LoVo (cell line): ENCODE results near the gene ZNF407.
"Not testable (repeated sequence)": the region's sequence is repeated elsewhere in the genome, so short reads cannot be mapped to it uniquely, and the experiment has no call there.

Experiments
- DNase-seq: peaks from one replicate; pipeline ENCODE4 v3.0.0-alpha.2; 2016; ENCODE audit warnings: low spot score

The ZNF407 gene

DNA sequence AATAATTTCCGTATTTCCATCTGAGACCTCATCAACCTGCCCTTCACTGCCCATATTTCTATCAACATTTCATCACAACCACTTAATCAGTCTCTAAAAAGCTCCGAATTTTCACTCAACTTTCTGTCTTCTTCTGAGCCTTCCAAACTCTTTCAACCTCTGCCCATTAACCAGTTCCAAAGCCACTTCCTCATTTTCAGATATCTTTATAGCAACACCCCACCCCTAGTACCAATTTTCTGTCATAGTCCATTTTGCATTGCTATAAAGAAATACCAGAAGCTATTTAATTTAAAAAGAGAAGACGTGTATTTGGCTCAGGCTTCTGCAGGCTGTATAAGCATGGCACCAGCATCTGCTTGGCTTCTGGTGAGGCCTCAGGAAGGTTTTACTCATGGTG lies 504.2 kb downstream of the ZNF407 start:
- DNase-seq: no peak

DNA sequence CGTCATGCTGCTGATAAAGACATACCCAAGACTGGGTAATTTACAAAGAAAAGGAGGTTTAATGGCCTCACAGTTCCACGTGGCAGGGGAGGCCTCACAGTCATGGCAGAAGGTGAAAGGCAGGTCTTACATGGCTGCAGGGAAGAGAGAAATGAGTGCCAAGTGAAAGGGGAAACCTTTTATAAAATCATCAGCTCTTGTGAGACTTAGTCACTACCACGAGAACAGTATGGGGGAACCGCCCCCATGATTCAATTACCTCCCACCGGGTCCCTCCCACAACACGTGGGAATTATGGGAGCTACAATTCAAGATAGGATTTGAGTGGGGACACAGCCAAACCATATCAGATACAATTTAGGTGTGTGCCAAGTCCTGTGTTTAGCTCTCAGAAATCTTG lies 506.4 kb downstream of the ZNF407 start:
- DNase-seq: not testable (repeated sequence)

DNA sequence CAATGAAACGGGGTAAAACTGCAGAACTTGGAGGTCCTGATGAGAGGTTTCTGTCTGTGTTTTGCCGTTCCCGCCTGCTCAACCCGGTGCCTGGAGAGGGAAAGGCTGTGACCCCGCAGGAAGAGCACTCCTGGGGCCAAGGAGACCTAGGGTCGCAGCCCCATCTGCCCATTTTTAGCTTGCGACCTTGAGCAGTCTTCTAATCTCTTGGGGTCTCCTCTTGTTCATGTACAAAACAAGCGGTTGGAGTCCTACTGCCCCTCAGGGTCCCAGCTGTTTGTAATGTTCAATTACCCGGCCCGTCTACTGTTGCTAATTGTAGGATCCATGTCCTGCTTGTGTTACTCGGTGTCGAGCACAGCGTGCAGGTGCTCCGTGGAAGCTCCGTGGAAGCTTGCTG lies 506.8 kb downstream of the ZNF407 start:
- DNase-seq: no peak

DNA sequence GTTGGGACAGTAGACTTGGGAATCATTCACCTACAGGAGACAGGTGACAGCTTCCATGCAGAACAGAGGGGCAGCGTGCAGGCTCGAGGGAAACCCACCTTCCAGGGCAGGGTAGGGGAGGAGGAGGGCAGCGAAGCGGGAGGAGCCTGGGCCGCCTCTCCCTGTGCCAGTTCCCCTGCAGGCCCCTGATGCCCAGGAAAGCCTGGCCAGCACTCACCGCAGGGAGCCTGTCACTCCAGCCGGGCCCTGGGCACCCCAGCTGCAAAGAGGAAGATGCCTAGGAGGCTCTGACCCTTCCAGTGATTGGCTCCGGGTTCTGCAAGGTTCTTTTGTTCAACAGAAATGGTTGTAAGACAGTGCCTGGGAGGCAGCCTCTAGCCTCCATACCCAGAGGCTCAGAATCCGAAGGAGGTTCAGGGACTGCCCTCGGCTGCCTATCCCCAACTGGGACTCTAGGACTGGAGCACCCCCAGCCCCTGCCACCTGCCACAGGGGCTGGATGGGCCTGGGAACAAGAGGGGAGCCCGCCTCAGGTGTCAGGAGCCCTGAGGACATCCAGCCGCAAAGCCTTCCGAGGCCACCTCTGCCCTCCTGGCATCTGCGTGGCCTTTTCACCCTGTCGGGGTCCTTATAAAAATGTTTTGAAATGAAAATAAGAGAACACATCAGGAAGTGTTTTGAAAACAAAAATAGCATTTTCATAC lies 508.0 kb downstream of the ZNF407 start:
- no peak for DNase-seq

DNA sequence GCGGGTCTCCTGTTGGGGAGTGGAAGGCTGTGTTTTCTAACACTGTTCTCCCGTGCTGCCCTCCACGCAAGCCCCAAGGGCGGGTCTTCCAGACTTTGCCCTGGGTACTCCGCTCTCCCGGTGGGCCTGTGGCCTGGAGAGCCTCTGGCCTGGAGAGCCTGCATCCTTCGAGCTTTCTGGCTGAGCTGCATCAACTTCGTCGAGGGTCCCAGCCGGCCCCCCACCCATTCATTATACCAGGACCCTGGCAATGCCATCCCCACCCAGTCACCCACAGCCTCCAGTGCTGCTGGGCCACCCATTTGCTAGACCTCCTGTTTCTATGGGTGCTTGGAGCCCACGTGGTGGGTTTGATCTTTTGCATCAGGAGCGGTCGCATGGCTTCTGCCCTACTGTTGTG lies 509.1 kb downstream of the ZNF407 start:
- no peak for DNase-seq

DNA sequence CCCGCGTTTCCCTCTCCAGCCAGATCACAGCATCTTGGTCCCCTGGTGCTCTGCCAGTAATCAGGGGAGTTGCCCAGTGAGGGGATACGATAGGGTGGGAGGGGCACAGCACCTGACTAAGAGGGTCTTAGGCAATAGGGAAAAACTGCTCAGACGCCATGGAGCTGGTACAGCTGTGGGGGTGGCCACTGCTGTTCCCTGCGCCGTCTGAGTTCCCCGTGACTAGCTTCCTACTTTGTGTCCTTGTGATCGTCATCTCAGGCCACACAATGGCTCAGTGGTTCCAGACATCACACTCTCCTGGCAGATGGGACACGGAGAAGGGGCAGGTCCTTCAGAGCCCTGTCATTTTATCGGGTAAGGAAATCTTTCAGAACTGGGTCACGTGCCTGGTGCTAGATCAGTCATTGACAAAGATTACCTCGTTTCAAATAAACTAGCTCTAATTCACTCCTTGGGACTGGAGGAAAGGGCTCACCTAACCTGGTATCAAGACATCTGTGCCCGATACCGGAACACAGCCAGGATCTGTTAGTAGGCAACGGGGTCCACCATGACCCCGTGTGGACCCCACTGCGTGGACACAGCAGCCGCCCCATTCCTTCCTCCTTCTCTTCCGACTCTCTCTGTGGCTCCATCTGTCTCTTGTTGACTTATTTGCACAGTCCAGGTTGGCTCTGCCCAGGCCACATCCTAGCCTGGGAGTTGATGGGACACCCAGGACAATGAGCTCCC lies 509.7 kb downstream of the ZNF407 start:
- no peak for DNase-seq

DNA sequence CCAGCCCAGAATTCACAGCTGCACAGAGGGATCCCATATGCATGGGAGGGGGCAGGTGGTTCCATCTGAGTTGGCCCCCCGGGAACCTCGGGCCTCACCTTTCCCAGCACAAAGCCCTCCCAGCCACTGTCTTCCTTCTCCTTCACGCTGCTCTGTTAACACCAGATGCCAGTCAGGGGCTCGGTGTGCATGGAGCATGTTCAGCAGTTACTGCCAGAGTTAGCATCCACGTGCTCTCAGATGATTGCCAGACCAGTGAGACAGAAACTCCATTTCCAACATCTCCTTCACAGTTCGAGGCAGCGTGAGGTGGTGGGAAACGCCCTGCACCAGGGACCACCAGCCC lies 510.2 kb downstream of the ZNF407 start:
- DNase-seq: no peak

DNA sequence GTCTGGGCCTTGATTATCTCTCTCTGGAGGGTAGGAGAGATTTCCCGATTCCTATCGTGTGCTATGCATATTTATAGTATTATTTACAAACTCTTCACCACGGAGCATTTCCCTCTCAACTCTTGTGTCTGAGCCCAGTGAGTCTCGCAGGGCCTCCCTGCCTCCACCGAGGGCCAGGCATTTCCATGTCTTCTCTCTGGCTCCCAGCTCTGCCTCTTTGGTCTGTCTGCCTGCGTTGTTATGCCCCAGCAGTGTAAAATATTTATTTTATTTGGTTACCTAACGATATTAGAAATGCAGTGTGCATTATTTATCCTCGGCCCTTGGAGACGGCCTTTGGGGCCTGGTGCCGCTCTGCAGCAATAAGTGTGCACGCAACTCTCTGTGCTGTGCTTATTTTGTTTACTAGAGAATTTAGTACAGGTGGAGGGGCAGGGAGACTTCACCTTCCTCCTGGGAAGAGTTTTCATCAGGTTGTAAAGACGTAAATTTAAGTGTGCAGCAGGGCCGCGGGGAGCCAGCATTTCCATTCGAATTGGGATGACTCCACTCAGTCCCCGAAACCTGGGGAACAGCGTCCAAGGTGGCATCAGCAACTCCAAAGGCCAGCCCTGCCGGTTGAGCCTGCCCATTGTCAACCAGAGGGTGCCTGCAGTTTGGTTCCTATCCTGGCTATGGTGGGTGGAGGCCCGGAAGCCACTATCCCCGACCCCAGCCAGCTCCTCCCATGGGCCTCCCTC lies 511.1 kb downstream of the ZNF407 start:
- DNase-seq: no peak

DNA sequence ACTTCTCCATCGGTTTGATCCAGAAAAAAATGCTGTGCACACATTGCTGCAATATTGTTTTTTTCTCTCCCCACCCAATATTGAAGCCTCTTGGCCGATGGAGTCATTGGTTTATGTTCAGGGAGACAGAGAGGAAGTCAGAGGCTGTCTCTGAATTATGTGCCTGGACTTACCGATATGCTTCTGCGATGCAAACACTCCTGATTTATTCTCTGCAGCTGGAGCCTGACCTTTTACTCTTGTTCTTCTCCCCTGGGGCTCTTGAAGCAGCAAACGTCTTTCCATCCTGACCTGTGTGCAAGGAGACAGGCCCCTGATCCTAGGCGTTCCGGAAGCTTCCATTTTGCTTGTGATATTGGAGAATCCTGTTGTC lies 511.6 kb downstream of the ZNF407 start:
- DNase-seq: no peak

DNA sequence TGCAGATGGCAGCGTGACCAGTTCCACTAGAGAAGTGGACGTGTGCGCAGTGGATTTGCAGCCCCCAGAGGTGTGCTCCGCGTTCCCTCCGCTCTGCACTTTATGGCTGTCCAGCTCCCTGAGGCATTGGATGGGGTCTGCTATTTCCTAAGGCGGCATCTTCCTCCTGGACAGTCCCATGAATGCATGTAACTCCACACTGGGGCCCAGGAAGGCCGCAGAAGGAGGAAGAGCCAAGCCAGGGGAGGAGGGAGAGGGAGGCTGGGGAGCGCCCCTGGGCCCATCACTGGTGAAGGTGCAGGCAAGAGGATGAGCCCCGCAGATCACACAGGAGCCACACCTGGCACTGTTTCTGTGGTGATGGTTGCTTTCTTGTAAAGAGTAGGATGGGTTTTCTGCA lies 512.1 kb downstream of the ZNF407 start:
- DNase-seq: no peak

DNA sequence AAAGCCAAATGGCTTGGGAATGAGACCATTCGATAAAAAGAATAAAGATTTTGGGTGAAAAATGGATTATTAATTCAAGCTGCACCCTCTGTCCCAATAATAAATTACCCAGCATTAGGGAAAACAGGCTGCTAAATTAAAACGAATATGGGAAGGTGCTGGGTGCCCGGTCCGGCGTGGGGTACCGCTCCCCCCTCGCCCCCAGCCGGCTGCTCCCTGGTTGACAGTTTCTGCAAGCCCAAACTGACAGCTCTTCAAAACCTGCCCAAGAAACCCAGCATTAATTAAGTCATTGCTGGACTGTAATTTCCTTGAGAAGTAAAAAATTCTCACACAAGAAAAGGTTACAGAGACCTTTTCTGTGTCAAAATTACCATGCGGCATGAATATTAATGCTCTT lies 512.6 kb downstream of the ZNF407 start:
- DNase-seq: no peak

DNA sequence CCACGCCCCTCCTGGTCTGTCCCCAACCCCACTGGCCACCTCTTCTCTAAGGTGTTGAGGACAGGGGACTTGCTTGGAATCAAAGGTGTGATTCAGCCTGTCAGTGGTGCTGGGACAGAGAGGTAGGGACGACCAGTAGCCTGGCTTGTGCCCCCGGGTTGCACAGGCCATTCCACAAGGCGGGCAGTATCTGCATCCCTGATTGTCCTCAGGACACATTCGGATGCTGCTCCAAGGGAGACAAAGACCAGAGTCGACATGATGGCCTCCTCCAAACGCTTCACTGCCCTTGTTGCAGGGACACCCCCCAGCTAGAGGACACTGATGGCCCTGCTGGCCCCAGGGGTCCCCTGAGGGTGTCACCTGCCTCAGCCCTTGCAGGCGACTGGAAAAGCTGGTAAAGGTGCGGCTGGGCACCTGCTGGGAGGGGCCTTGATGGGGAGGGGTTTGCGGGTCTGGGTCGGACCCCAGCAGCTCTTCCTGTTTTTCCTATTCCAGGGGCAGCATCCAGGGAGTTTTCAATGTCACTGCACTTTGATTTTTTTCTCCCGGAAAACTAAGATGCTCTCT lies 513.3 kb downstream of the ZNF407 start:
- no peak for DNase-seq

DNA sequence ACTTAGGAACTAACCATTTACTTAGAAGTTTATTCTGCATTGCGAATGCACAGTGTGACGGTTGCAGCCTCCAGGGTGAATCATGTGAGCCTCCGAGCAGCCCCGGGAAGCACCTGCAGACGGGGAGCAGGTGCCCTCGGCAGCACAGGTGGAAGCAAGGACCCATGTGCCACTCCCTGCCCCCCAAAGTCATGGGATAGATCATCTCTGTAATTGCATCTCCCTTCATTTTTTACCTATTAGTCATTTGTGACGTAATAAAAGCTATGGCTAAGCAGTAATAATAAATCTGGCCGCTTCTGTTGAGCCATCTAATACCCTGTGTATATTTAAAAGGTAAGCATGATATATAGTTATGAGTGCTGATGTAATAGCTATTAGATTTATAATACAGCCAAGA lies 514.1 kb downstream of the ZNF407 start:
- peak; percentile 2 for DNase-seq

DNA sequence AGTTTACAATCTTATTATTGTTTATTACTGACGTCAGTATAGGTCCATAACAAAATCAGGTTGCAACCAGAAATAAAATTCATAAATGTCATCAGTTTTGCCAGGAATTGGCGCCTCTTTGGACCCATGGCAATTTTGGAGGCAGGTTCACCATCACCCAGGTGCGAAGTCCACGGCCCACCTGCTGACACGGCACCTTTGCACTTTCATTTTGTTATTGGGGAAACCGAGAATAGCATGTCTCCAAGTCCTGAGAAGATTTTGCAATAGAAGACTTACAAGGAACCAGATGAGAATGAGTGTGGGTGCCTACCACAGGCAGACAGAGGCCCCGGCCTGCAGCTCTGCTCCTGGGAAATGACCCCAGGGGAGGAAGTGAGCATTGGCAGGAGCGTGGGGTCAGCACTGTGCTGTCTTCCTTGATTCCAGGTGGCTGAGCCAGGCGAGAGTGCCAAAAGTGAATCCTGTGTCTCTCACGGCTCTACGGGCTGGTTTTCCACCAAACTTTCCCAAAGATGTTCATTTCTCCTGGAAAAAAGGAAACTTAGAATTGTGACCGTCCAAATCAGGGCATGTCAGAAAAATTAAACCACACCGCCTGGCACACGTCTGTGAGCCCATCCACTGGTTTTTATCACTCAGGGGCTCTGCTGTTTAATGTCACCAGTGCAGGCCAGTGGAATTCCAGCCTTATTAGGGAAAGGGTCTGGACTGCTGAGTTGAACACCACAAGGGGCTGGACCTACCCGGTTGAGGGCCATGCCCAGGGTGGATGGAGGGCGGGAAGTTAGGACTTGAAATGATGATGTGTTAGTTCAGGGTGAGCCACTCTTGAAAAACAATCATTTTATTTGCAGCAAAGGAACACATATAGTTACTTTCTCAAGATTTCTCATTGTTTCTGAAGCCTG lies 514.8 kb downstream of the ZNF407 start:
- DNase-seq: no peak

DNA sequence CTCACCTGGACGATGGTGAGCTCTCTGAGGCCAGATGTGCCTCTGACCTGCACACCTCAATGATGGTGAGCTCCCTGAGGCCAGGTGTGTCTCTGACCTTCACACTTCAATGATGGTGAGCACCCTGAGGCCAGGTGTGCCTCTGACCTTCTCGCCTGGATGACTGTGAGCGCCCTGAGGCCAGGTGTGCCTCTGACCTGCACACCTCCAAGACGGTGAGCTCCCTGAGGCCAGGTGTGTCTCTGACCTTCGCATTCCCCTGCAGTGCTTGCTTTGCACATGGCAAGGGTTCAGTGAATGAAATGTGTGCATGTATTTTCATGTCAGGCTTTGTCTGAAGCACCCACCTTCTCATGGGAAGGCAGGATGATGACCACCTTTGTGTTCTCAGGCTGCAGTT lies 515.8 kb downstream of the ZNF407 start:
- no peak for DNase-seq

DNA sequence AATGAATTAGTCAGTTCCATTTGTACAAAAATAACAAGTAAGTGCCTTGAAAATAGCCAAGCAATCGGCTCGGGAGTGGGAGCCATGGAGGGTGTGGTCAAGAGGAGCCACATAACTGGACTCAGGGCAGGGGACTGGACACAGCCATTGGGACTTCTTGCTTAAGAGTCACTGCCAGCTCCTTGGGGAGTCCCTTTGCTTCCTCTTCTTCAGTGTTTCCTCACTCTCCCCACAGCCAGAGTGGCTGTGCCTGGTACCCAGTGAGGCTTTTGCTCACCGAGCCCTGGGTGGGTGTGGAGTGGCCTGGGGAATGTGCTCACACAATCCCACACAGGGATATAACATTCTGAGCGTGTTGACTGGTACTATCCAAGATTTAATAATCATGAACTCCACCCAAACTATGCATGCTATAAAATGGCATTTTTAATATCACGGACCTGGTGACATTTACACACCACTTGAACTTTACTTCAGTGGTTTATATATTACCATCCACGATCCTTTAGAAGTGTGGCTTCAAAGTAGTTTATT lies 516.6 kb downstream of the ZNF407 start:
- no peak for DNase-seq
